ENCODE results near the gene EXOC4. TPM values are rescaled to one million over a fixed set of nuclear protein-coding genes. Genes with fewer than 3 reads are reported as not detected.

The EXOC4 gene
- total RNA-seq, 1 donor from 2014 or later, result 145 TPM

DNA sequence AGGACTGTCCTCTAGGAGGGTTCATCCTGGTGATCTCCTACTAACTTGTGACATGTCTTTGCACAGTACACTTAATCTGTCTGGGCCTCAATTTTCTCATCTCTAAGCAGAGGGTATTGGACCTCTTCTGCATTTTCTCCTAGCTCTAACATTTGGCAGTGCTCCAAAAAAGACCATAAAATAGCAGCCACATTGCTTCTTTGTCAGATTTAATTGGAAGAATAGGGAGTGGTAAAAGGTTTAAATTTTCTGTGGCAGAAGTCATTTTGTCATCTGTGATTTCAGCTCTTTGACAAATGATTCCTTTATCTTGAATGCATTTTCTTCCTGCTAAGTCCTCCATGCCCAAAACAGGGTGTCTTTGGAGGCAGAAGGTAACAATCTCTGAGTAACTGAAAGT, 584.3 kb downstream of the EXOC4 start:
- DNase-seq (ENCODE audit: low spot score, unreplicated experiment), result no peak
- no peaks in the 10 kb centered on the region for H3K27me3 Mint-ChIP-seq
- H3K27ac Mint-ChIP-seq, result no peak overlapping the region
- peaks cover 12% of the 10 kb centered on the region for H3K36me3 Mint-ChIP-seq (ENCODE audit: insufficient read depth)
- H3K4me3 Mint-ChIP-seq (ENCODE audit: low read depth), result no peak overlapping the region
- TF ChIP-seq, protein P1, sequence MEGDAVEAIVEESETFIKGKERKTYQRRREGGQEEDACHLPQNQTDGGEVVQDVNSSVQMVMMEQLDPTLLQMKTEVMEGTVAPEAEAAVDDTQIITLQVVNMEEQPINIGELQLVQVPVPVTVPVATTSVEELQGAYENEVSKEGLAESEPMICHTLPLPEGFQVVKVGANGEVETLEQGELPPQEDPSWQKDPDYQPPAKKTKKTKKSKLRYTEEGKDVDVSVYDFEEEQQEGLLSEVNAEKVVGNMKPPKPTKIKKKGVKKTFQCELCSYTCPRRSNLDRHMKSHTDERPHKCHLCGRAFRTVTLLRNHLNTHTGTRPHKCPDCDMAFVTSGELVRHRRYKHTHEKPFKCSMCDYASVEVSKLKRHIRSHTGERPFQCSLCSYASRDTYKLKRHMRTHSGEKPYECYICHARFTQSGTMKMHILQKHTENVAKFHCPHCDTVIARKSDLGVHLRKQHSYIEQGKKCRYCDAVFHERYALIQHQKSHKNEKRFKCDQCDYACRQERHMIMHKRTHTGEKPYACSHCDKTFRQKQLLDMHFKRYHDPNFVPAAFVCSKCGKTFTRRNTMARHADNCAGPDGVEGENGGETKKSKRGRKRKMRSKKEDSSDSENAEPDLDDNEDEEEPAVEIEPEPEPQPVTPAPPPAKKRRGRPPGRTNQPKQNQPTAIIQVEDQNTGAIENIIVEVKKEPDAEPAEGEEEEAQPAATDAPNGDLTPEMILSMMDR (IDR thresholded peaks at IDR 0.05; ENCODE audit: unreplicated experiment), result no peak
- peaks cover 14% of the 10 kb centered on the region for H3K9me3 Mint-ChIP-seq (ENCODE audit: low read depth)
- peaks cover 16% of the 10 kb centered on the region for H3K4me1 Mint-ChIP-seq (ENCODE audit: low read depth)

- Mint-ChIP-seq H3K36me3 (ENCODE audit: insufficient read depth) (peaks cover 12% of the 10 kb centered on the region), H3K4me1 (ENCODE audit: low read depth) (peaks cover 16% of the 10 kb centered on the region), H3K27me3 (no peaks in the 10 kb centered on the region), H3K27ac (no peak overlapping the region), H3K9me3 (ENCODE audit: low read depth) (peaks cover 14% of the 10 kb centered on the region), H3K4me3 (ENCODE audit: low read depth) (no peak overlapping the region)
- TF ChIP-seq, protein P1 (IDR thresholded peaks at IDR 0.05; ENCODE audit: unreplicated experiment), result no peak
- no peak for DNase-seq (ENCODE audit: low spot score, unreplicated experiment)
Measured at GRCh38 chr7:133839121-133839520, 586.2 kb downstream of the EXOC4 start.

DNA sequence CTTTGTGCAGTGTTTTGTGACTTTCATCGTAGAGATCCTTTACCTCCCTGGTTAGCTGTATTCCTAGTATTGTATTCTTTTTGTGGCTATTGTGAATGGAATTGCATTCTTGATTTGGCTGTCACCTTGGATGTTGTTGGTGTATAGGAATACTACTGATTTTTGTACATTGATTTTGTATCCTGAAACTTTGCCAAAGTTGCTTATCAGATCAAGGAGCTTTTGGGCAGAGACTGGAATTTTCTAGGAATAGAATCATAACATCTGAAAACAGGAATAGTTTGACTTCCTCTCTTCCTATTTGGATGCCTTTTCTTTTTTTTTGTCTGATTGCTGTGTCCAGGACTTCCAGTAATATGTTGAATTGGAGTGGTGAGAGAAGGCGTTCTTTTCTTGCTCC, 590.5 kb downstream of the EXOC4 start:
- no peaks in the 10 kb centered on the region for H3K4me1 Mint-ChIP-seq (ENCODE audit: low read depth)
- H3K36me3 Mint-ChIP-seq (ENCODE audit: insufficient read depth), result peaks cover 7% of the 10 kb centered on the region
- H3K27ac Mint-ChIP-seq, result no peak overlapping the region
- no peak overlapping the region for H3K4me3 Mint-ChIP-seq (ENCODE audit: low read depth)
- peaks cover 7% of the 10 kb centered on the region for H3K9me3 Mint-ChIP-seq (ENCODE audit: low read depth)
- H3K27me3 Mint-ChIP-seq, result no peaks in the 10 kb centered on the region
- TF ChIP-seq, protein P1 (IDR thresholded peaks at IDR 0.05; ENCODE audit: unreplicated experiment), result no peak
- DNase-seq (ENCODE audit: low spot score, unreplicated experiment), result no peak

DNA sequence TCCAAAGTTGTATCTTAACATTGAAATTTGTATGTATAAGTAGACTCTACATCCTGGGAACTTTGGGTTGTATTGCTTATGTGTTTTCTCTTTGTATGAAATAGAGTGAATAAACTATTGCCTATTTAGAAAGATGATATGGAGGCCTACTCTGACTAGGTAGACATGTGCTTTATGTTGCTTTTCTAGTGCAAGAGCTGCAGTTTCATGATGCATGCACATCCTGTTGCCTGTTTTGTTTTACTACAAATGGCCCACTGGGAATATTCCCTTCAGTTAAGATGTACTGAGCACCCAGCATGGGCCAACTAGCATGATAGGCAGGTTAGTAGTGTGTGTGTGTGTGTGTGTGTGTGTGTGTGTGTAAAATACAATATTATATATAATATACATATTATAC, 592.1 kb downstream of the EXOC4 start:
- peaks cover 8% of the 10 kb centered on the region for H3K36me3 Mint-ChIP-seq (ENCODE audit: insufficient read depth)
- no peaks in the 10 kb centered on the region for H3K27me3 Mint-ChIP-seq
- H3K4me1 Mint-ChIP-seq (ENCODE audit: low read depth), result no peaks in the 10 kb centered on the region
- TF ChIP-seq, protein P1 (IDR thresholded peaks at IDR 0.05; ENCODE audit: unreplicated experiment), result no peak
- peaks cover 7% of the 10 kb centered on the region for H3K9me3 Mint-ChIP-seq (ENCODE audit: low read depth)
- H3K27ac Mint-ChIP-seq, result no peak overlapping the region
- DNase-seq (ENCODE audit: low spot score, unreplicated experiment), result no peak
- H3K4me3 Mint-ChIP-seq (ENCODE audit: low read depth), result no peak overlapping the region

GRCh38 chr7:133846203-133846945, 593.5 kb downstream of the EXOC4 start:
- TF ChIP-seq, protein P1 (IDR thresholded peaks at IDR 0.05; ENCODE audit: unreplicated experiment), result no peak
- Mint-ChIP-seq H3K27ac (no peak overlapping the region), H3K36me3 (ENCODE audit: insufficient read depth) (peaks cover 8% of the 10 kb centered on the region), H3K27me3 (no peaks in the 10 kb centered on the region), H3K4me3 (ENCODE audit: low read depth) (no peak overlapping the region), H3K9me3 (ENCODE audit: low read depth) (peaks cover 7% of the 10 kb centered on the region), H3K4me1 (ENCODE audit: low read depth) (no peaks in the 10 kb centered on the region)
- no peak for DNase-seq (ENCODE audit: low spot score, unreplicated experiment)

Data from progenitor cell of endocrine pancreas (in vitro differentiated cells).